Tibial artery (tissue), 4 donors: ENCODE data around the gene CDC42.

Experiments used
- DNase-seq, 2 donors: peaks; one replicate each; pipeline ENCODE4 v3.0.0-alpha.2; 2019
- H3K27ac ChIP-seq, 2 donors: fragments of 200-600 bp; sonication (generic) in 1 of 2; 1 replicate in 1 of 2; 2 replicates in 1 of 2; pipeline ENCODE4 v1.5.1; 2018 to 2019; ENCODE audit warnings: mild to moderate bottlenecking in 1 of 2
- H3K27me3 ChIP-seq, 2 donors: fragments of 200-600 bp; sonication (generic) in 1 of 2; one replicate each; pipeline versions ENCODE4 v1.5.1 to v1.6.0; 2016 to 2019
- H3K36me3 ChIP-seq, 3 donors: fragments of 200-600 bp; sonication (generic) in 2 of 3; one replicate each; pipeline ENCODE4 v1.5.1; 2016 to 2019; ENCODE audit warnings: mild to moderate bottlenecking in 2 of 3
- H3K4me1 ChIP-seq, 4 donors: fragments of 200-600 bp; sonication (generic) in 2 of 4; 1 replicate in 3 of 4; 2 replicates in 1 of 4; pipeline ENCODE4 v1.5.1; 2016 to 2019
- H3K4me3 ChIP-seq, 2 donors: fragments of 200-600 bp; sonication (generic) in 1 of 2; 1 replicate in 1 of 2; 2 replicates in 1 of 2; pipeline ENCODE4 v1.5.1; 2018 to 2019; ENCODE audit warnings: mild to moderate bottlenecking in 2 of 2
- H3K9me3 ChIP-seq, 3 donors: fragments of 200-600 bp; sonication (generic) in 1 of 3; one replicate each; pipeline ENCODE4 v1.5.1; 2016 to 2019
- CTCF ChIP-seq, 2 experiments: fragments of 200-600 bp in 1 of 2; fragments of 450-650 bp in 1 of 2; IDR thresholded peaks; one replicate each; pipeline ENCODE4 v1.5.1; 2017 to 2019; ENCODE audit warnings: antibody characterized with exemption in 2 of 2, mild to moderate bottlenecking in 1 of 2, moderate library complexity in 1 of 2
- intact Hi-C: fragments of 100-400 bp; cut with DNase I; formaldehyde crosslinking; loops from one replicate; pipeline ENCODE4 v1.15.0; 2023; ENCODE audit warnings: low total_unique reads

Gene CDC42

DNA sequence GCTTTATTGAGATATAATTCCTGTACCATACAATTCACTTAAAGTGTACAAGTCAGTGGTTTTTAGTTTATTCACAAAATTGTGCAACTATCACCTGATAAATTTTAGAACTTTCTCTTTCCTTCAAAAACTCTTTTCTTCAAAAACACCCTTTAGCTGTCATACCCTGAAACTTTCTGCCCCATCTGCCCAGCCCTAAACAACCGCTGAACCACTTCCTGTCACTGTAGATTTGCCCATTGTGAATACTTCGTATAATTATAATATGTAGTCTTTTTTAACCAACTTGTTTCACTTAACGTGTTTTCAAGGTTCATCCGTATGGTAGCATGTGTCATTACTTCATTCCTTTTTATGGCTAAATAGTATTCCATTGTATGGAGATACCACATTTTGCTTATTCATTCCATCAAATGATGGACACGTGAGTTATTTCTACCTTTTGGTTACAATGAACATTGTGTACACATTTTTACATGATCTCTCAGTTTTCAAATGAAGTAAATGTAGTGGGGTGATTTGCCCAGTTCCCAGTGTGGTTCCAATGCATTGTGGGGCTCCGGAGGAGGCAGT, 52.4 kb downstream of the CDC42 start:
- intact Hi-C loops = no loop called here
- H3K36me3 ChIP-seq = peaks cover 0 to 17% (median 12%) of the 10 kb centered on the region in 3 donors
- H3K27me3 ChIP-seq = no peaks in the 10 kb centered on the region
- H3K9me3 ChIP-seq = no peaks in the 10 kb centered on the region
- no peak for TF ChIP-seq CTCF (IDR thresholded peaks at IDR 0.05)
- H3K27ac ChIP-seq = no peak overlapping the region
- no peak for DNase-seq
- no peak overlapping the region for H3K4me3 ChIP-seq
- peaks cover 0 to 22% (median 15%) of the 10 kb centered on the region in 4 donors for H3K4me1 ChIP-seq

- intact Hi-C loops = no loop called here
- Histone ChIP-seq H3K4me1 (peaks cover 0 to 22% (median 15%) of the 10 kb centered on the region in 4 donors), H3K36me3 (peaks cover 0 to 17% (median 12%) of the 10 kb centered on the region in 3 donors), H3K9me3 (no peaks in the 10 kb centered on the region), H3K4me3 (no peak overlapping the region), H3K27ac (no peak overlapping the region), H3K27me3 (no peaks in the 10 kb centered on the region)
- no peak for DNase-seq
- TF ChIP-seq CTCF (IDR thresholded peaks at IDR 0.05) = peak; percentile 67 to 73
Measured at GRCh38 chr1:22105611-22106207, 53.2 kb downstream of the CDC42 start.

GRCh38 chr1:22107126-22107525, 54.6 kb downstream of the CDC42 start:
- TF ChIP-seq CTCF (IDR thresholded peaks at IDR 0.05) = no peak
- intact Hi-C loops = no loop called here
- no peaks in the 10 kb centered on the region for H3K27me3 ChIP-seq
- H3K4me3 ChIP-seq = no peak overlapping the region
- no peaks in the 10 kb centered on the region for H3K9me3 ChIP-seq
- peaks cover 0 to 24% (median 20%) of the 10 kb centered on the region in 3 donors for H3K36me3 ChIP-seq
- peaks cover 0 to 19% (median 10%) of the 10 kb centered on the region in 4 donors for H3K4me1 ChIP-seq
- H3K27ac ChIP-seq = no peak overlapping the region
- DNase-seq = no peak

DNA sequence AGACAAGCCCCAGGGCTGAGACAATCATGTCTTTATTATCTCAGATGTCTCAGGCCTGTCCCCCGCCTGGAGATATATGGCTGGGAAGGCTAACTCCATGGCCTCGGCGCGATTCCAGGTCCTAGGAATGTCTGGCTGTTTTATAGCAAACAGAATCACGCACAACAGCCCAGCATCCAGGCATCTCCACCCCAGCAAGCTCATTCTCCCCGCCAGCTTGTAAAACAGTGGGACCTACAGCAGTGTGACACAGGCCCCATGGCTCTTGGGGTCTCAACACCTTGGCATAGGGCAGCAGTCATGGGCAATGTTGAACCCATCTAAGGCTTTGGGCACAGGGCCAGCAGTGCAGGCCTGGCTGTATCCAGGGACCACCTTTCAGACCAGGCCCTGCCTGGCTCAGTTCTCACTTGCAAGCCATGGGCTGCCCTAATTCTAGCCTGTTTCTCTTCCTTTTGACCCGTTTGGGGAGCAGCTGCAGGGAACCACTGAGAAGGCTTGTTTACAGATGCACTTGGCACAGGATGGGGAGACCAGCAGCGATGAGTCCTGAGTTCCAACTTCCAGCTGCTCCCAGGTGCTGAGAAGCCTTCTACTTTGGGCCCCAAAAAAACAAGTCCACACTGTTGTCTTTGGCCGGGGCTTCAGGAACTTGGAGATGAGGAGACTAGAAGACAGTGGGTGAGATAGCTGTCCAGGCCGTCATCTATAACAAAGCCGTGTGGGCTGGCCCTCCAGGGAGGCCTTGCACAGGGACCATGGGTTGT, 56.0 kb downstream of the CDC42 start:
- no peak for TF ChIP-seq CTCF (IDR thresholded peaks at IDR 0.05)
- H3K4me3 ChIP-seq = no peak overlapping the region
- DNase-seq = no peak
- H3K4me1 ChIP-seq = peaks cover 0 to 19% (median 10%) of the 10 kb centered on the region in 4 donors
- H3K27me3 ChIP-seq = no peaks in the 10 kb centered on the region
- H3K9me3 ChIP-seq = no peaks in the 10 kb centered on the region
- intact Hi-C loops = no loop called here
- H3K27ac ChIP-seq = no peak overlapping the region
- H3K36me3 ChIP-seq = peaks cover 0 to 35% (median 26%) of the 10 kb centered on the region in 3 donors

- H3K36me3 ChIP-seq = peaks cover 0 to 38% (median 26%) of the 10 kb centered on the region in 3 donors
- no peak for DNase-seq
- intact Hi-C loops = no loop called here
- TF ChIP-seq CTCF (IDR thresholded peaks at IDR 0.05) = no peak
- H3K4me3 ChIP-seq = no peak overlapping the region
- H3K27ac ChIP-seq = no peak overlapping the region
- H3K27me3 ChIP-seq = no peaks in the 10 kb centered on the region
- peaks cover 0 to 32% (median 21%) of the 10 kb centered on the region in 4 donors for H3K4me1 ChIP-seq
- no peaks in the 10 kb centered on the region for H3K9me3 ChIP-seq
Measured at GRCh38 chr1:22110016-22110415, 57.5 kb downstream of the CDC42 start.
